ENCODE results near the gene MTCH2. TPM values are rescaled to one million over a fixed set of nuclear protein-coding genes. Genes with fewer than 3 reads are reported as not detected.

The MTCH2 gene
- total RNA-seq, 6 donors from 2014 or later, result 21.0 to 61.3 (median 35.6) TPM

DNA sequence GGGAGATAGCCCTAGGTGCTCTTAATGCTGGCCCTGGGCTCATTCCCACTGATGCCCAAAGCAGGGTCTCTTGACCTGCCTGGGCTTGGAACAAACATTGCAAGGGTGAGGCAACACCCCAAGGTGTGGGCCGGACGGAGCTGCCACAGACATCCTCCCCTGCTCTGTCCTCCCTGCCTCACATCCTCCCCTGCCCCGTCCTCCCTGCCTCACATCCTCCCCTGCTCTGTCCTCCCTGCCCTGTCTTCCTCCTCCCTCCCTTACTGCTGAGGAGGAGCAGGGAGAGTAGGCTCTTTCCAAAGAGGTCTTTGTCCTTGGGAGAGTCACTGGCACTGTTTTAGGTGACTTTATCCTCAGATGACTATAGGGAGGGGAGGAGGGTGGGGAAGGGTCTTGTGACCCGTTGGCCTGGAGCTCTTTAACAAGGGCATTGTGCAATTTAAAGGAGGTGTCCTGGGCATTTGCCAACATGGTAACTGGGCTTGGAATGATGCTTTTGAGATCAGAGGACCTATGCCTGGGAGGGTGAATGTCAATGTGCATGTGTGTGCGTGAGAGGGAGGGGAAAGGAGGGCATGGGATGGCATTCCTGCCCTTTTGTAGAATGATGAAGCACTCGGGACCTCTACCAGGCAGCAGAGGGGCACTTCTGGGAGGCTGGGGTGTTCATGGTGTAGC is 55.2 kb downstream of the MTCH2 start:
- Histone ChIP-seq H3K9me3 (no peaks in the 10 kb centered on the region), H3K27ac (no peak overlapping the region), H3K27me3 (peaks cover 0 to 14% (median 4%) of the 10 kb centered on the region in 4 donors), H3K4me3 (no peak overlapping the region), H3K4me1 (peaks cover 0 to 16% (median 1%) of the 10 kb centered on the region in 4 donors), H3K36me3 (peaks cover 18 to 31% (median 30%) of the 10 kb centered on the region in 4 donors)
- TF ChIP-seq, protein P1, sequence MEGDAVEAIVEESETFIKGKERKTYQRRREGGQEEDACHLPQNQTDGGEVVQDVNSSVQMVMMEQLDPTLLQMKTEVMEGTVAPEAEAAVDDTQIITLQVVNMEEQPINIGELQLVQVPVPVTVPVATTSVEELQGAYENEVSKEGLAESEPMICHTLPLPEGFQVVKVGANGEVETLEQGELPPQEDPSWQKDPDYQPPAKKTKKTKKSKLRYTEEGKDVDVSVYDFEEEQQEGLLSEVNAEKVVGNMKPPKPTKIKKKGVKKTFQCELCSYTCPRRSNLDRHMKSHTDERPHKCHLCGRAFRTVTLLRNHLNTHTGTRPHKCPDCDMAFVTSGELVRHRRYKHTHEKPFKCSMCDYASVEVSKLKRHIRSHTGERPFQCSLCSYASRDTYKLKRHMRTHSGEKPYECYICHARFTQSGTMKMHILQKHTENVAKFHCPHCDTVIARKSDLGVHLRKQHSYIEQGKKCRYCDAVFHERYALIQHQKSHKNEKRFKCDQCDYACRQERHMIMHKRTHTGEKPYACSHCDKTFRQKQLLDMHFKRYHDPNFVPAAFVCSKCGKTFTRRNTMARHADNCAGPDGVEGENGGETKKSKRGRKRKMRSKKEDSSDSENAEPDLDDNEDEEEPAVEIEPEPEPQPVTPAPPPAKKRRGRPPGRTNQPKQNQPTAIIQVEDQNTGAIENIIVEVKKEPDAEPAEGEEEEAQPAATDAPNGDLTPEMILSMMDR (IDR thresholded peaks at IDR 0.05), result no peak
- TF ChIP-seq POLR2AphosphoS5 (IDR thresholded peaks at IDR 0.05) (no peak), EP300 (IDR thresholded peaks at IDR 0.05) (no peak), POLR2A (IDR thresholded peaks at IDR 0.05) (no peak)
- ATAC-seq (ENCODE audit: low FRiP score in 2 of 2) (peak in 1 of 2 donors; percentile 20), DNase-seq (no peak)
- WGBS, 2 donors, result 62 to 75% methylated on average over 6 of the region's 6 CpGs

DNA sequence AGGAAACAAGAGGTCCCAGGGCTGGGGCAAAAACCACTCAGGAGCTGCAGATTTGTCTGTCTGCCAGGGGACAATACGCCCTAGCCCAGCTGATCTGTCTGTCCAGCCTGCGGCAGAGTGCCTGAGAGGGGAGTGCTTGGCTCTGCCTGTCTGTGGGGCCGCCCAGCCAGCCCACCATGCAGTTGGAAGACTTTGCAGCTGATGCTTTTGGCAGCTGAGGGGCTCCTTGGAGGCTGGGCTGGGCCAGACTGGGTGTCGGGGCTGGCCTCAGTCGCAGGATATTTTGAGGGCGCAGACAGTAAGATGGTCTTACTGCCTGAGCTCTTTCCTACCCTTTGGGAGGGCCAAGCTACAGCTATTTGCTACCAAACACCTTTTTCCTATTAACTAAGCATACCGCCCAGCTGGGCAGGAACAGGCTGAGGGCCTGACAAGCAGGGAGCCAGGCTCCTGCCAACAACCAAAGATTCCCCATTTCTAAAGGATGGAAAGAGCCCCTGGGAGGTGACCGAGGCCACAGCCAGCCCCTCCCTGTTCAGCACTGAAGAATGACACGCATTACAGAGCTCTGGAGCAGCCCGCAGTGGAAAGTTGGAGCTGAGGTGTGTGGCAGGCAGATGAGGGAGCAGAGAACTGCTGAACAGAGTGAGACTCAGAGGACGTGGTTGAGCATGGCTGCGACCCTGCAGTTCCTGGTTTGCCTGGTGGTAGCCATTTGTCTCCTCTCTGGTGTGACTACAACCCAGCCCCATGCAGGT is 56.1 kb downstream of the MTCH2 start, which contains the start of gene FAM180B:
Gene FAM180B, plus strand, starts transcription at position 581 of the 758 bp plus-strand sequence. Its CDS starts 91 bp downstream, at position 672.
- DNase-seq (no peak), ATAC-seq (ENCODE audit: low FRiP score in 2 of 2) (peak in 1 of 2 donors; percentile 75)
- Histone ChIP-seq H3K4me1 (peaks cover 0 to 16% (median 1%) of the 10 kb centered on the region in 4 donors), H3K4me3 (no peak within 1 kb of the TSS), H3K27me3 (peaks cover 0 to 14% (median 4%) of the 10 kb centered on the region in 4 donors), H3K27ac (no peak within 1 kb of the TSS), H3K9me3 (no peaks in the 10 kb centered on the region), H3K36me3 (peaks cover 20 to 40% (median 39%) of the 10 kb centered on the region in 4 donors)
- TF ChIP-seq POLR2AphosphoS5 (IDR thresholded peaks at IDR 0.05) (no peak), EP300 (IDR thresholded peaks at IDR 0.05) (no peak), POLR2A (IDR thresholded peaks at IDR 0.05) (no peak)
- TF ChIP-seq, protein P1 (IDR thresholded peaks at IDR 0.05), result no peak
- WGBS, 2 donors, result 73 to 75% methylated on average over 8 to 12 of the region's 12 CpGs

DNA sequence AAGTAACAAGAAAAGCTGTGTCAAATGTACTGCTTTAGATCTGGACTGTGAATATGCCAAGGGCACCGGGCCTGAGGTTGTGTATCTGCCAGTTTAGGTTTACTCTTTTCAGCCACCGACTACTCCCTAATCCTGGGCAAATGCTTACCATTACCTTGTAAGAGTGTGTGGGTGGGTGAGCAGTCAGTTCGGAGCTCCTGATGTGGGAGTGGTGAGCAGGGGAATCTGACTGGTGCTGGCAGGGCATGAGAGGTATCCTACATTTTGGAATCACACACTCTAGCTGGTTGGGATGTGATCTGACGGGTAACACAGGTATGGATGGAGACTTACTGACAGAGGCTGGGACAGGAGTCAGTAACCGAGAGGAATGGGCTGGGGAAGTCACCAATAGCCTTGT is 58.5 kb downstream of the MTCH2 start:
- no peak for ATAC-seq (ENCODE audit: low FRiP score in 2 of 2)
- Histone ChIP-seq H3K4me1 (peaks cover 11 to 19% (median 13%) of the 10 kb centered on the region in 4 donors), H3K4me3 (no peak overlapping the region), H3K27me3 (no peaks in the 10 kb centered on the region), H3K27ac (no peak overlapping the region), H3K36me3 (peaks cover 28 to 50% (median 46%) of the 10 kb centered on the region in 4 donors), H3K9me3 (no peaks in the 10 kb centered on the region)
- 92 to 97% methylated on average over 5 of the region's 5 CpGs for WGBS, 2 donors
- TF ChIP-seq POLR2AphosphoS5 (IDR thresholded peaks at IDR 0.05) (no peak), EP300 (IDR thresholded peaks at IDR 0.05) (no peak), POLR2A (IDR thresholded peaks at IDR 0.05) (no peak)
- TF ChIP-seq, protein P1 (IDR thresholded peaks at IDR 0.05), result no peak
- DNase-seq, result no peak

DNA sequence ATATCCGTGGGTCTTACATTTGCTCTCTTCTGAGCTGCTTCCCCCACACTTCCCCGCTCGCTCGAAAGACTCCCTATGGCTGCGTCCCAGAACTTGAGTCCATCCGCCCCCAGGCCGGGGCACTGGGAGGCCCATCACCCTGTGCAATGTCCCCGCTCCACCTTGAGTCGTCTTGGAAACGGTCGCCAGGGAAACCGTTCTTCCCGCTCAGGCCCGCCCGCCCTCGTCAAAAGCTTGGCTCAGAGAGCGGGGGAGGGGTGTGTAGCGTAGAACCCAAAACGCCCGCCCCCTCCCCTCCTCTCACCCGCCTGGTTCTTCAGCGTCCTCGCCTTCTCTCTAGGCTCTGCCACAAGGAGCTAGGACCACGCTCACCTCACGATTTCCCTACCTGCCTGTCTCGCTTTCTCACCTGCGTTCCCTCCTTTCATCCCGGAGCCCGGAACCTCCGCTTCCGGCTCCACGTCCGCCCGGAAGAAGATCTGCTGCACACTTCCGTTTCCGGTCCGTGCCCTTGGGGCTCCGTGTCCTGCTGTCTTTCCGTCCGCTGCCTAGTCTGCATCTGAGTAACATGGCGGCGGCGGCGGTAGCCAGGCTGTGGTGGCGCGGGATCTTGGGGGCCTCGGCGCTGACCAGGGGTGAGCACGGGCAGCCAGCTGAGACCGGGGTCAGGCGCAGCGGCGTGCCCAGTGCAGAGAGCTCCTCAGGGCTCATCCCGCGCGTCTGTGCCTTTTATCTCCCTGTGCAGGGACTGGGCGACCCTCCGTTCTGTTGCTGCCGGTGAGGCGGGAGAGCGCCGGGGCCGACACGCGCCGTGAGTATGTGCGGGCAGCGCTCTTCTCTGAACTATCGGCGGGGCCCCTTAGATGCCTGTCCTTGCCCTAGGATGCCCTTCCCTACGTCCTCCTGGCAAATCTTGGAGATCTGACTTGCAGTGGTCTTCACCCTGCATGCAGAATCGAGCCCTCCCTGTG is 63.5 kb downstream of the MTCH2 start, which contains the start of the genes KBTBD4 and NDUFS3:
Gene KBTBD4, minus strand, starts transcription at position 447 of the 971 bp plus-strand sequence. Its CDS starts 19 bp downstream, at position 428.
Gene NDUFS3, plus strand, starts transcription at position 551 of the 971 bp plus-strand sequence. Its CDS starts 18 bp downstream, at position 569.
- Histone ChIP-seq H3K9me3 (no peaks in the 10 kb centered on the region), H3K36me3 (peaks cover 30 to 66% (median 51%) of the 10 kb centered on the region in 4 donors), H3K27me3 (no peaks in the 10 kb centered on the region), H3K27ac (peak within 1 kb of the TSS; percentile 80 to 96 (median 89)), H3K4me3 (peak within 1 kb of the TSS; percentile 77 to 99 (median 90)), H3K4me1 (peaks cover 20 to 29% (median 28%) of the 10 kb centered on the region in 4 donors)
- DNase-seq (peak; percentile 92 to 93), ATAC-seq (ENCODE audit: low FRiP score in 2 of 2) (peak; percentile 94 to 98)
- WGBS, 2 donors, result 0 to 1% methylated on average over 18 to 47 of the region's 72 CpGs
- TF ChIP-seq, protein P1 (IDR thresholded peaks at IDR 0.05), result peak in 1 of 6 experiments; percentile 23
- peak in 2 of 4 donors; percentile 35 to 76 for TF ChIP-seq POLR2A (IDR thresholded peaks at IDR 0.05)
- peak; percentile 93 to 97 for TF ChIP-seq POLR2AphosphoS5 (IDR thresholded peaks at IDR 0.05)
- TF ChIP-seq EP300 (IDR thresholded peaks at IDR 0.05), result peak in 1 of 4 donors; percentile 52
